Smooth muscle cell (in vitro differentiated cells): Measurements from ENCODE around the gene GTF3C4. TPM values are rescaled to one million over a fixed set of nuclear protein-coding genes. Genes with fewer than 3 reads are reported as not detected.

Experiments
- DNase-seq: peaks from one replicate; lab custom pipeline; 2025; ENCODE audit not compliant: unreplicated experiment; lab: John Stamatoyannopoulos, UW
- H2AFZ ChIP-seq: fragments of 200-600 bp; sonication (generic); 2 replicates; pipeline ENCODE4 v1.6.0; 2016; ENCODE audit warnings: antibody characterized with exemption, low read depth, mild to moderate bottlenecking
- H3F3A ChIP-seq: fragments of 200-600 bp; sonication (generic); 2 replicates; pipeline ENCODE4 v1.6.0; 2017; ENCODE audit warnings: antibody characterized with exemption, low read depth
- H3K27ac ChIP-seq: fragments of 200-600 bp; sonication (generic); 2 replicates; pipeline ENCODE4 v1.5.1; 2016; ENCODE audit warnings: low read depth, mild to moderate bottlenecking
- H3K27me3 ChIP-seq: fragments of 200-600 bp; sonication (generic); 2 replicates; pipeline ENCODE4 v1.6.1; 2016; ENCODE audit warnings: low read depth, mild to moderate bottlenecking
- H3K36me3 ChIP-seq: fragments of 200-600 bp; sonication (generic); 2 replicates; pipeline ENCODE4 v1.5.1; 2016; ENCODE audit warnings: low read depth
- H3K4me1 ChIP-seq: fragments of 200-600 bp; sonication (generic); 2 replicates; pipeline ENCODE4 v1.5.1; 2016; ENCODE audit warnings: low read depth
- H3K4me2 ChIP-seq: fragments of 200-600 bp; sonication (generic); 2 replicates; pipeline ENCODE4 v1.6.0; 2016; ENCODE audit warnings: mild to moderate bottlenecking
- H3K4me3 ChIP-seq: fragments of 200-600 bp; sonication (generic); 2 replicates; pipeline ENCODE4 v1.5.1; 2016; ENCODE audit warnings: mild to moderate bottlenecking
- H3K79me2 ChIP-seq: fragments of 200-600 bp; sonication (generic); 2 replicates; pipeline ENCODE4 v1.6.0; 2016; ENCODE audit warnings: low read depth, mild to moderate bottlenecking
- H3K9ac ChIP-seq: fragments of 200-600 bp; sonication (generic); 2 replicates; pipeline ENCODE4 v1.6.0; 2016; ENCODE audit warnings: low read depth
- H3K9me3 ChIP-seq: fragments of 200-600 bp; sonication (generic); replicated peaks from 2 replicates; pipeline ENCODE4 v1.5.1; 2016; ENCODE audit warnings: low read depth
- H4K20me1 ChIP-seq: fragments of 200-600 bp; sonication (generic); 2 replicates; pipeline ENCODE4 v1.6.0; 2016; ENCODE audit warnings: low read depth
- WGBS: methylation state at CpG from one replicate; pipeline ENCODE4 v1.1.7; 2016; ENCODE audit warnings: low lambda C conversion rate; 5-methylcytosine and 5-hydroxymethylcytosine counted together
- polyA plus RNA-seq: library from polyadenylated mRNA; unstranded; fragments of >200 nt; fragmentation: Nextera tagmentation; extraction: Ambion mirVana; gene quantifications from 2 replicates; pipeline ENCODE4 v1.2.1, GENCODE V29; 2016
- total RNA-seq: library from RNA; depleted of rRNA; stranded (reverse); fragments of >200 nt; gene quantifications from 2 replicates; pipeline ENCODE4 v1.2.3, GENCODE V29; 2014
- TF ChIP-seq, protein P1 (sequence below): fragments of 200-600 bp; sonication (generic); IDR thresholded peaks from 2 replicates; pipeline ENCODE4 v1.5.1; 2017; ENCODE audit warnings: borderline replicate concordance, mild to moderate bottlenecking, antibody characterized with exemption; ENCODE audit not compliant: insufficient read depth, poor library complexity, severe bottlenecking

The GTF3C4 gene, protein sequence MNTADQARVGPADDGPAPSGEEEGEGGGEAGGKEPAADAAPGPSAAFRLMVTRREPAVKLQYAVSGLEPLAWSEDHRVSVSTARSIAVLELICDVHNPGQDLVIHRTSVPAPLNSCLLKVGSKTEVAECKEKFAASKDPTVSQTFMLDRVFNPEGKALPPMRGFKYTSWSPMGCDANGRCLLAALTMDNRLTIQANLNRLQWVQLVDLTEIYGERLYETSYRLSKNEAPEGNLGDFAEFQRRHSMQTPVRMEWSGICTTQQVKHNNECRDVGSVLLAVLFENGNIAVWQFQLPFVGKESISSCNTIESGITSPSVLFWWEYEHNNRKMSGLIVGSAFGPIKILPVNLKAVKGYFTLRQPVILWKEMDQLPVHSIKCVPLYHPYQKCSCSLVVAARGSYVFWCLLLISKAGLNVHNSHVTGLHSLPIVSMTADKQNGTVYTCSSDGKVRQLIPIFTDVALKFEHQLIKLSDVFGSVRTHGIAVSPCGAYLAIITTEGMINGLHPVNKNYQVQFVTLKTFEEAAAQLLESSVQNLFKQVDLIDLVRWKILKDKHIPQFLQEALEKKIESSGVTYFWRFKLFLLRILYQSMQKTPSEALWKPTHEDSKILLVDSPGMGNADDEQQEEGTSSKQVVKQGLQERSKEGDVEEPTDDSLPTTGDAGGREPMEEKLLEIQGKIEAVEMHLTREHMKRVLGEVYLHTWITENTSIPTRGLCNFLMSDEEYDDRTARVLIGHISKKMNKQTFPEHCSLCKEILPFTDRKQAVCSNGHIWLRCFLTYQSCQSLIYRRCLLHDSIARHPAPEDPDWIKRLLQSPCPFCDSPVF
- total RNA-seq = 16.7 and 19.7 TPM in 2 replicates
- 5.6 and 8.3 TPM in 2 replicates for polyA plus RNA-seq

DNA sequence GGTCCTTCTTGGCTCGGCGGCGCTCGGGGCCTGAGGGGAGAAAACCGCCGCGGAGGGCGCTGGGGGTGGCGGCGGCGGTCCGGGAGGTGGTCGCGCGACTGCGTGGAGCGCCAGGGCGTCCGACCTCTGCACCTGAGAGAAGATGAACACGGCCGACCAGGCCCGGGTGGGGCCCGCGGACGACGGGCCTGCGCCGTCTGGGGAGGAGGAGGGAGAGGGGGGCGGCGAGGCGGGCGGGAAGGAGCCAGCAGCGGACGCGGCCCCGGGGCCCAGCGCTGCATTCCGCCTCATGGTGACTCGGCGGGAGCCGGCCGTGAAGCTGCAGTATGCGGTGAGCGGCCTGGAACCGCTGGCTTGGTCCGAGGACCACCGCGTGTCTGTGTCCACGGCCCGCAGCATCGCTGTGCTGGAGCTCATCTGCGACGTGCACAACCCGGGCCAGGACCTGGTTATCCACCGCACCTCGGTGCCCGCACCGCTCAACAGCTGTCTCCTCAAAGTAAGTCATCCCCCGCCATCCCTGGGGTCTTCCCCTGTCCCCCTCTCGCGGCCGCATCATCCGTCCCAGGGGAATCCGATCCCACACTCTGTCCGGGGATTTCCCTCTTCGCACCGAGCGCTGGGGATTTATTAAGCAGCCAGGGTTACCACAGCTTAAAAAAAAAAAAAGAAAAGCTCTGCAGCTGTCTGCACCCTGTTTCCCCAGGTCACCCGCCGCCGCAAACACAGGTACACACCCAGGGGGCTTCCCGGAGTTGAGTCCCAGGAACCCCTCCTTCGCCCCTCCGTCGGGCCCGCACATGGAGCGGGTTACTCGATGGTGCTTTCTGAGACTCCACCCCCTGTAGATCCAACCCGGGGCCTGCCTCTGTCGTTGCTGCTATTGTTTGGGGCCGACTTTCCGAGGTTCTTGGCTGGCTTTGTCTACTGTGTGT lies at the start of gene GTF3C4:
Gene GTF3C4, plus strand, starts transcription at position 8 of the 935 bp plus-strand sequence. Its CDS starts 135 bp downstream, at position 143.
- peaks cover 49% of the 10 kb centered on the region for H4K20me1 ChIP-seq
- H3K4me3 ChIP-seq = peak within 1 kb of the TSS; percentile 96
- H3K27ac ChIP-seq = peak within 1 kb of the TSS; percentile 98
- peak within 1 kb of the TSS; percentile 96 for H2AFZ ChIP-seq
- H3K79me2 ChIP-seq = peaks cover 87% of the 10 kb centered on the region
- DNase-seq = no peak
- under 1% methylated on average over 42 of the region's 82 CpGs for WGBS
- H3K4me1 ChIP-seq = peaks cover 16% of the 10 kb centered on the region
- TF ChIP-seq, protein P1, sequence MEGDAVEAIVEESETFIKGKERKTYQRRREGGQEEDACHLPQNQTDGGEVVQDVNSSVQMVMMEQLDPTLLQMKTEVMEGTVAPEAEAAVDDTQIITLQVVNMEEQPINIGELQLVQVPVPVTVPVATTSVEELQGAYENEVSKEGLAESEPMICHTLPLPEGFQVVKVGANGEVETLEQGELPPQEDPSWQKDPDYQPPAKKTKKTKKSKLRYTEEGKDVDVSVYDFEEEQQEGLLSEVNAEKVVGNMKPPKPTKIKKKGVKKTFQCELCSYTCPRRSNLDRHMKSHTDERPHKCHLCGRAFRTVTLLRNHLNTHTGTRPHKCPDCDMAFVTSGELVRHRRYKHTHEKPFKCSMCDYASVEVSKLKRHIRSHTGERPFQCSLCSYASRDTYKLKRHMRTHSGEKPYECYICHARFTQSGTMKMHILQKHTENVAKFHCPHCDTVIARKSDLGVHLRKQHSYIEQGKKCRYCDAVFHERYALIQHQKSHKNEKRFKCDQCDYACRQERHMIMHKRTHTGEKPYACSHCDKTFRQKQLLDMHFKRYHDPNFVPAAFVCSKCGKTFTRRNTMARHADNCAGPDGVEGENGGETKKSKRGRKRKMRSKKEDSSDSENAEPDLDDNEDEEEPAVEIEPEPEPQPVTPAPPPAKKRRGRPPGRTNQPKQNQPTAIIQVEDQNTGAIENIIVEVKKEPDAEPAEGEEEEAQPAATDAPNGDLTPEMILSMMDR = no peak
- H3K9me3 ChIP-seq = no peaks in the 10 kb centered on the region
- no peaks in the 10 kb centered on the region for H3K36me3 ChIP-seq
- peak within 1 kb of the TSS; percentile 91 for H3K4me2 ChIP-seq
- no peaks in the 10 kb centered on the region for H3K27me3 ChIP-seq
- peak within 1 kb of the TSS; percentile 98 for H3K9ac ChIP-seq
- H3F3A ChIP-seq = no peaks in the 10 kb centered on the region

DNA sequence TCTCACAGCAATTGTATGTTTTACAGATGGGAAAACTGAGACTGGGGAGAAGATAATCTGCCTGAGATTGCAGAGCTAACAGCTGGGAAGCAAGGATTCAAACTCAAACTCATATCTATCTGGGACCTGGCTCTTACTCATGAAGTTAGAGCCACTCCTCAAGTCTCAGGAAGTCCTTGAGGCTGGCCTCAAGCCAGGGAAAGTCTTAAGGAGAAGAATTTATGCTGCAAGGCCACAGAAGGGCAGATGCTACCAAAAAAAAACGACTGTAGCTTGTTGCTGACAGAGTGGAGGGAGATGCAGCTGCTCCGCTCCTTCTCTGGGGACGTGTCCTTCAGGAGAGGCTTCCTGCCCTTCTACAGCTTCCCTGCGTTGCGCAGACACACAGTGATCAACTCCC lies 48.1 kb upstream of the GTF3C4 start:
- WGBS = 61% methylated on average over 5 of the region's 5 CpGs
- Histone ChIP-seq H3K4me1 (peaks cover 12% of the 10 kb centered on the region), H3K79me2 (no peaks in the 10 kb centered on the region), H3K27me3 (no peaks in the 10 kb centered on the region), H3K4me2 (peak overlapping the region; percentile 33), H4K20me1 (peaks cover 7% of the 10 kb centered on the region), H3K9me3 (no peaks in the 10 kb centered on the region), H3F3A (peaks cover 2% of the 10 kb centered on the region), H2AFZ (no peak overlapping the region), H3K9ac (no peak overlapping the region), H3K36me3 (peaks cover 18% of the 10 kb centered on the region), H3K4me3 (no peak overlapping the region), H3K27ac (peak overlapping the region; percentile 28)
- DNase-seq = no peak
- TF ChIP-seq, protein P1 = no peak

DNA sequence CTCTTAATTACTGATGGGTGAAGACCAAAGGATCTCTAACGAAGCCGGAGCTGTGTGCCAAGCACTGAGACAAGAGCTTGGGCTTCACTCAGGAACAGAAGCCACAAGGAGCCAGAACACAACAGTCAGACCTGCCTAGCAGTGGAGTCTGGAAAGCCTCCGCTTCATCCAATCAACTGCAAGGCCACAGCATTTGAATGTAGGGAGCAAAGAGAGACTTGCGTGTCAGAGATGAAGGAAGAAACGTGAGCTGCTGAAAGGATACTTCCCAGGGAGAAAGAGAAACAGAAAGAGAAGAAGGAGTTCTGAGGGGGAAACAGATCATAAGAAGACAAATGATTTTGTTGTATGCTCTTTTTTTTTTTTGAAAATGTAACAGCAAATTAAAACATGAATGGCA lies 44.0 kb upstream of the GTF3C4 start:
- no peak for DNase-seq
- Histone ChIP-seq H3K79me2 (no peaks in the 10 kb centered on the region), H3K36me3 (peaks cover 5% of the 10 kb centered on the region), H3K27ac (no peak overlapping the region), H4K20me1 (peaks cover 7% of the 10 kb centered on the region), H3K9me3 (no peaks in the 10 kb centered on the region), H3K27me3 (no peaks in the 10 kb centered on the region), H3K9ac (no peak overlapping the region), H2AFZ (no peak overlapping the region), H3K4me2 (no peak overlapping the region), H3K4me1 (no peaks in the 10 kb centered on the region), H3K4me3 (no peak overlapping the region), H3F3A (peaks cover 2% of the 10 kb centered on the region)
- 96% methylated on average over 5 of the region's 5 CpGs for WGBS
- TF ChIP-seq, protein P1 = no peak
